ENCODE results near the gene CSTB.
A peak's percentile ranks its signal among the peaks of the same experiment; 100 is the strongest.

The CSTB gene

DNA sequence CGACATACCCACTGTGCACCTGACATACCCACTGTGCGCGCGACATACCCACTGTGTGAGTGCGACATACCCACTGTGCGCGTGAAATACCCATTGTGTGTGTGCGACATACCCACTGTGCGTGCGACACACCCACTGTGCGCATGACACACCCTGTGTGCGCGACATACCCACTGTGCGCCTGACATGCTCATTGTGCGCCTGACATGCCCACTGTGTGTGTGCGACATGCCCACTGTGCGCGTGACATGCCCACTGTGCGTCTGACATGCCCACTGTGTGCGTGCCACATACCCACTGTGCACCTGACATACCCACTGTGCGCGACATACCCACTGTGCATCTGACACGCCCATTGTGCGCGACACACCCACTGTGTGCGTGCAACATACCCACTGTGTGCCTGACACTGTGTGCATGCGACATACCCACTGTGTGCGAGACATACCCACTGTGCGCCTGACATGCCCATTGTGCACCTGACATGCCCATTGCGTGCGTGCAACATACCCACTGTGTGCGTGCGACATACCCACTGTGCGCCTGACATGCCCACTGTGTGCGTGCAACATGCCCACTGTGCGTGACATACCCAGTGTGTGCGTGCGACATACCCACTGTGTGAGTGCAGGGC is 10.8 kb upstream of the CSTB start (continued):
- TF ChIP-seq GLI2 (tag by site-specific recombination; IDR thresholded peaks at IDR 0.05; ENCODE audit: borderline replicate concordance, low read depth) (no peak), ZBTB48 (tag by site-specific recombination; IDR thresholded peaks at IDR 0.05) (no peak), KLF17 (tag by site-specific recombination; IDR thresholded peaks at IDR 0.05) (peak; percentile 39; the same call in 1 of the 2 replicates), ZNF544 (tag by site-specific recombination; IDR thresholded peaks at IDR 0.05) (no peak), ZNF121 (tag by site-specific recombination; IDR thresholded peaks at IDR 0.05) (no peak), TRIM28 (IDR thresholded peaks at IDR 0.05; ENCODE audit: borderline replicate concordance, low read length) (peak; percentile 76; the same call in 1 of the 2 replicates), ZNF549 (tag by site-specific recombination; IDR thresholded peaks at IDR 0.05) (no peak), ZNF37A (tag by site-specific recombination; IDR thresholded peaks at IDR 0.05) (no peak), ZFP41 (tag by site-specific recombination; IDR thresholded peaks at IDR 0.05; ENCODE audit: borderline replicate concordance) (no peak), ZNF585B (tag by site-specific recombination; IDR thresholded peaks at IDR 0.05) (no peak), KLF9 (tag by site-specific recombination; IDR thresholded peaks at IDR 0.05; ENCODE audit: low read depth) (peak; percentile 81), YY1 (tag by site-specific recombination; IDR thresholded peaks at IDR 0.05) (no peak), KLF8 (tag by site-specific recombination; IDR thresholded peaks at IDR 0.05) (peak; percentile 60; the same call in 1 of the 2 replicates)
- TF ChIP-seq, protein P1, sequence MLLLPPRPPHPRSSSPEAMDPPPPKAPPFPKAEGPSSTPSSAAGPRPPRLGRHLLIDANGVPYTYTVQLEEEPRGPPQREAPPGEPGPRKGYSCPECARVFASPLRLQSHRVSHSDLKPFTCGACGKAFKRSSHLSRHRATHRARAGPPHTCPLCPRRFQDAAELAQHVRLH (tag by site-specific recombination; IDR thresholded peaks at IDR 0.05), result peak; percentile 21

- no peak overlapping the region for H3K27ac ChIP-seq (ENCODE audit: extremely low read depth, low read depth, low read length)
- H3K4me1 ChIP-seq (ENCODE audit: control insufficient read depth, insufficient read depth, low read length), result peaks cover 8% of the 10 kb centered on the region
- H3K4me3 ChIP-seq (ENCODE audit: low read depth, low read length), result no peak overlapping the region
- CTCF ChIA-PET, result no interaction called here
- H3K9me3 ChIP-seq (ENCODE audit: control insufficient read depth, insufficient read depth, low read depth, low read length), result no peaks in the 10 kb centered on the region
- POLR2A ChIA-PET, result no interaction called here
- H3K36me3 ChIP-seq (ENCODE audit: control insufficient read depth in 2 of 2, insufficient read depth in 1 of 2, low read length in 2 of 2), result peaks cover 6 to 10% of the 10 kb centered on the region in 2 experiments; a peak in 2 of 3 replicates
- TF ChIP-seq ZNF768 (tag by site-specific recombination; IDR thresholded peaks at IDR 0.05) (no peak), ZNF391 (tag by site-specific recombination; IDR thresholded peaks at IDR 0.05; ENCODE audit: borderline replicate concordance, low read depth) (no peak), KLF16 (tag by site-specific recombination; IDR thresholded peaks at IDR 0.05) (no peak), ZNF785 (tag by site-specific recombination; IDR thresholded peaks at IDR 0.05) (no peak), ZNF404 (tag by site-specific recombination; IDR thresholded peaks at IDR 0.05) (no peak), ZNF138 (tag by site-specific recombination; IDR thresholded peaks at IDR 0.05; ENCODE audit: borderline replicate concordance) (no peak), ZNF416 (tag by site-specific recombination; IDR thresholded peaks at IDR 0.05) (no peak), SP3 (tag by site-specific recombination; IDR thresholded peaks at IDR 0.05) (no peak), ZNF37A (tag by site-specific recombination; IDR thresholded peaks at IDR 0.05) (no peak), ZBTB17 (tag by site-specific recombination; IDR thresholded peaks at IDR 0.05) (no peak), ZNF18 (tag by site-specific recombination; IDR thresholded peaks at IDR 0.05) (0 out of 2 replicates have a peak, but pooled peaks have one; percentile 18)
- TF ChIP-seq, protein P2, sequence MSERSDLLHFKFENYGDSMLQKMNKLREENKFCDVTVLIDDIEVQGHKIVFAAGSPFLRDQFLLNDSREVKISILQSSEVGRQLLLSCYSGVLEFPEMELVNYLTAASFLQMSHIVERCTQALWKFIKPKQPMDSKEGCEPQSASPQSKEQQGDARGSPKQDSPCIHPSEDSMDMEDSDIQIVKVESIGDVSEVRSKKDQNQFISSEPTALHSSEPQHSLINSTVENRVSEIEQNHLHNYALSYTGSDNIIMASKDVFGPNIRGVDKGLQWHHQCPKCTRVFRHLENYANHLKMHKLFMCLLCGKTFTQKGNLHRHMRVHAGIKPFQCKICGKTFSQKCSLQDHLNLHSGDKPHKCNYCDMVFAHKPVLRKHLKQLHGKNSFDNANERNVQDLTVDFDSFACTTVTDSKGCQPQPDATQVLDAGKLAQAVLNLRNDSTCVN (tag by site-specific recombination; optimal IDR thresholded peaks at IDR 0.05), result peak; percentile 16
- TF ChIP-seq, protein P3, sequence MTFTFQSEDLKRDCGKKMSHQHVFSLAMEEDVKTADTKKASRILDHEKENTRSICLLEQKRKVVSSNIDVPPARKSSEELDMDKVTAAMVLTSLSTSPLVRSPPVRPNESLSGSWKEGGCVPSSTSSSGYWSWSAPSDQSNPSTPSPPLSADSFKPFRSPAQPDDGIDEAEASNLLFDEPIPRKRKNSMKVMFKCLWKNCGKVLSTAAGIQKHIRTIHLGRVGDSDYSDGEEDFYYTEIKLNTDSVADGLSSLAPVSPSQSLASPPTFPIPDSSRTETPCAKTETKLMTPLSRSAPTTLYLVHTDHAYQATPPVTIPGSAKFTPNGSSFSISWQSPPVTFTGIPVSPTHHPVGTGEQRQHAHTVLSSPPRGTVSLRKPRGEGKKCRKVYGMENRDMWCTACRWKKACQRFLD (tag by site-specific recombination; IDR thresholded peaks at IDR 0.05), result no peak
- TF ChIP-seq, protein P4, sequence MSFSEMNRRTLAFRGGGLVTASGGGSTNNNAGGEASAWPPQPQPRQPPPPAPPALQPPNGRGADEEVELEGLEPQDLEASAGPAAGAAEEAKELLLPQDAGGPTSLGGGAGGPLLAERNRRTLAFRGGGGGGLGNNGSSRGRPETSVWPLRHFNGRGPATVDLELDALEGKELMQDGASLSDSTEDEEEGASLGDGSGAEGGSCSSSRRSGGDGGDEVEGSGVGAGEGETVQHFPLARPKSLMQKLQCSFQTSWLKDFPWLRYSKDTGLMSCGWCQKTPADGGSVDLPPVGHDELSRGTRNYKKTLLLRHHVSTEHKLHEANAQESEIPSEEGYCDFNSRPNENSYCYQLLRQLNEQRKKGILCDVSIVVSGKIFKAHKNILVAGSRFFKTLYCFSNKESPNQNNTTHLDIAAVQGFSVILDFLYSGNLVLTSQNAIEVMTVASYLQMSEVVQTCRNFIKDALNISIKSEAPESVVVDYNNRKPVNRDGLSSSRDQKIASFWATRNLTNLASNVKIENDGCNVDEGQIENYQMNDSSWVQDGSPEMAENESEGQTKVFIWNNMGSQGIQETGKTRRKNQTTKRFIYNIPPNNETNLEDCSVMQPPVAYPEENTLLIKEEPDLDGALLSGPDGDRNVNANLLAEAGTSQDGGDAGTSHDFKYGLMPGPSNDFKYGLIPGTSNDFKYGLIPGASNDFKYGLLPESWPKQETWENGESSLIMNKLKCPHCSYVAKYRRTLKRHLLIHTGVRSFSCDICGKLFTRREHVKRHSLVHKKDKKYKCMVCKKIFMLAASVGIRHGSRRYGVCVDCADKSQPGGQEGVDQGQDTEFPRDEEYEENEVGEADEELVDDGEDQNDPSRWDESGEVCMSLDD (tag by site-specific recombination; IDR thresholded peaks at IDR 0.05), result no peak
- TF ChIP-seq, protein P5, sequence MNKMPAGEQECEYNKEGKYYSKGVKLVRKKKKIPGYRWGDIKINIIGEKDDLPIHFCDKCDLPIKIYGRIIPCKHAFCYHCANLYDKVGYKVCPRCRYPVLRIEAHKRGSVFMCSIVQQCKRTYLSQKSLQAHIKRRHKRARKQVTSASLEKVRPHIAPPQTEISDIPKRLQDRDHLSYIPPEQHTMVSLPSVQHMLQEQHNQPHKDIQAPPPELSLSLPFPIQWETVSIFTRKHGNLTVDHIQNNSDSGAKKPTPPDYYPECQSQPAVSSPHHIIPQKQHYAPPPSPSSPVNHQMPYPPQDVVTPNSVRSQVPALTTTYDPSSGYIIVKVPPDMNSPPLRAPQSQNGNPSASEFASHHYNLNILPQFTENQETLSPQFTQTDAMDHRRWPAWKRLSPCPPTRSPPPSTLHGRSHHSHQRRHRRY (tag by site-specific recombination; IDR thresholded peaks at IDR 0.05), result no peak
These were observed 10.2 kb upstream of the CSTB start for GRCh38 chr21:43786300-43786806.
